ENCODE data around the gene GDF15.

GRCh38 chr19:18418029-18418482, 32.1 kb downstream of the GDF15 start:
- TF ChIP-seq POLR2A (IDR thresholded peaks at IDR 0.05) (no peak), CTCF (IDR thresholded peaks at IDR 0.05) (no peak)
